Upper lobe of left lung (tissue), 4 donors: ENCODE measurements around the gene CCND1.

Experiments used
- EP300 ChIP-seq, 4 donors: sonication (generic); formaldehyde crosslinking; IDR thresholded peaks; one replicate each; pipeline ENCODE4 v1.5.1; 2017; ENCODE audit warnings: antibody characterized with exemption in 4 of 4, control low read depth in 2 of 4
- POLR2A ChIP-seq, 4 donors: fragments of 450-650 bp; IDR thresholded peaks; one replicate each; pipeline ENCODE4 v1.5.1; 2016 to 2017; ENCODE audit warnings: antibody characterized with exemption in 4 of 4, mild to moderate bottlenecking in 2 of 4
- POLR2AphosphoS5 ChIP-seq, 2 donors: sonication (generic); formaldehyde crosslinking; IDR thresholded peaks; one replicate each; pipeline ENCODE4 v1.5.1; 2017; ENCODE audit warnings: antibody characterized with exemption in 2 of 2
- TF ChIP-seq, protein P1 (sequence below), 6 experiments: fragments of 450-650 bp in 4 of 6; fragments of 200-600 bp in 2 of 6; sonication (generic) in 2 of 6; IDR thresholded peaks; one replicate each; pipeline ENCODE4 v1.5.1; 2016 to 2019; ENCODE audit warnings: antibody characterized with exemption in 6 of 6

DNA sequence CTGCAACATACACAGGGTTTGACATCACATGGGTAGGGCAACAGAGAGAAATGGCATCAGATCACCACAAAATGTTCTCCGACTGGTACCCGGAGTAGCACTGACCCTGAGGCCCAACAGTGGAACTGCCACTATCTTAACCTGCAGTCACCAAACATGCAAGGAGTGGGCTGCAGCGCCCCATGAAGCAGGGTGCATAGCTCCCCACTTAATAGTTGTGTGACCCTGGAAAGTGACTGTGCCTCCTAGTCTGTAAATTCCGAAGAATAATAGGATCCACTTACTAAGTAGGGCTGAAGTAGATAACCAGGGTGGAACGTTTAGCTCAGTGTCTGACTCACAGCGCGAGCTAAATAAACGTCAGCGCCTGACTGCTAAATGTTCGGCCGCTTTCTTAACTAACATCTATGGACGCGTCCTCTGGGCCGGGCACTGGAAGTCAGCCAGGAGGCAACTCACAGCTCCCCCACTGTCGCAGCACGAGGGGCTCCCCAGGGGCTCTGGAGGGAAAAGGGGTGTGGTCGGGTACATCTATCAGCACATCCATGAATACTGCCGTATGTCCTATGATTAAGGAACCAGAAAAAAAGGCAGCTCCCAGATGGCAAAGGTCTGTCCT, 33.4 kb downstream of the CCND1 start:
- TF ChIP-seq POLR2A (IDR thresholded peaks at IDR 0.05) (no peak), POLR2AphosphoS5 (IDR thresholded peaks at IDR 0.05) (no peak), EP300 (IDR thresholded peaks at IDR 0.05) (no peak)
- TF ChIP-seq, protein P1, sequence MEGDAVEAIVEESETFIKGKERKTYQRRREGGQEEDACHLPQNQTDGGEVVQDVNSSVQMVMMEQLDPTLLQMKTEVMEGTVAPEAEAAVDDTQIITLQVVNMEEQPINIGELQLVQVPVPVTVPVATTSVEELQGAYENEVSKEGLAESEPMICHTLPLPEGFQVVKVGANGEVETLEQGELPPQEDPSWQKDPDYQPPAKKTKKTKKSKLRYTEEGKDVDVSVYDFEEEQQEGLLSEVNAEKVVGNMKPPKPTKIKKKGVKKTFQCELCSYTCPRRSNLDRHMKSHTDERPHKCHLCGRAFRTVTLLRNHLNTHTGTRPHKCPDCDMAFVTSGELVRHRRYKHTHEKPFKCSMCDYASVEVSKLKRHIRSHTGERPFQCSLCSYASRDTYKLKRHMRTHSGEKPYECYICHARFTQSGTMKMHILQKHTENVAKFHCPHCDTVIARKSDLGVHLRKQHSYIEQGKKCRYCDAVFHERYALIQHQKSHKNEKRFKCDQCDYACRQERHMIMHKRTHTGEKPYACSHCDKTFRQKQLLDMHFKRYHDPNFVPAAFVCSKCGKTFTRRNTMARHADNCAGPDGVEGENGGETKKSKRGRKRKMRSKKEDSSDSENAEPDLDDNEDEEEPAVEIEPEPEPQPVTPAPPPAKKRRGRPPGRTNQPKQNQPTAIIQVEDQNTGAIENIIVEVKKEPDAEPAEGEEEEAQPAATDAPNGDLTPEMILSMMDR (IDR thresholded peaks at IDR 0.05): no peak
